Fibroblast of lung (primary cell): ENCODE measurements around the gene HOXC10.

Experiments
- EZH2 ChIP-seq: IDR thresholded peaks from 2 replicates; pipeline ENCODE4 v1.5.1; 2012; ENCODE audit warnings: low read length, control low read depth, mild to moderate bottlenecking; ENCODE audit errors: missing control alignments
- TF ChIP-seq, protein P1 (sequence below), 2 donors: IDR thresholded peaks in 1 of 2; conservative IDR thresholded peaks in 1 of 2; 1 replicate in 1 of 2; 2 replicates in 1 of 2; pipeline ENCODE4 v1.5.1; 2011 to 2012; ENCODE audit warnings: low read length in 2 of 2, control low read depth in 1 of 2, inconsistent platforms in 1 of 2, low read depth in 1 of 2, mild to moderate bottlenecking in 1 of 2

DNA sequence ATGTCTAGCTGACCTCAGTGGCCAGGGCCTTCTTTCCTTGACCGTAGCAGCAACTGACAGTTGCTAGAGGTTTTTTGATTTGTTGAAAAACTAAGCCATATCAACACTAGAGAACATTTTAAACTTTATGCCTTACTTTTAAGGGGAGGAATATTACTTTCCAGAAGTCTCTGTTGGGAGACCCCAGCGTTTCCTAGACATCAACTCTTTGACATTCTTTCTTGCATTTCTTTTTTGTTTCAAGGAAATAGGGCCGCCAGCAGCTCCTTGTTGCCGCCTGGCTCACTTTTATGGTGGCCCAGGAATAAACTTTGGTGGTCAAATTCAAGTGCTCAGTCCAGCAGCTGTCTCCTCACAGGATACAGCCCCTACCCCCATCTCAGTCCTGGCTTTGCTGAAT is 14.5 kb upstream of the HOXC10 start:
- TF ChIP-seq, protein P1, sequence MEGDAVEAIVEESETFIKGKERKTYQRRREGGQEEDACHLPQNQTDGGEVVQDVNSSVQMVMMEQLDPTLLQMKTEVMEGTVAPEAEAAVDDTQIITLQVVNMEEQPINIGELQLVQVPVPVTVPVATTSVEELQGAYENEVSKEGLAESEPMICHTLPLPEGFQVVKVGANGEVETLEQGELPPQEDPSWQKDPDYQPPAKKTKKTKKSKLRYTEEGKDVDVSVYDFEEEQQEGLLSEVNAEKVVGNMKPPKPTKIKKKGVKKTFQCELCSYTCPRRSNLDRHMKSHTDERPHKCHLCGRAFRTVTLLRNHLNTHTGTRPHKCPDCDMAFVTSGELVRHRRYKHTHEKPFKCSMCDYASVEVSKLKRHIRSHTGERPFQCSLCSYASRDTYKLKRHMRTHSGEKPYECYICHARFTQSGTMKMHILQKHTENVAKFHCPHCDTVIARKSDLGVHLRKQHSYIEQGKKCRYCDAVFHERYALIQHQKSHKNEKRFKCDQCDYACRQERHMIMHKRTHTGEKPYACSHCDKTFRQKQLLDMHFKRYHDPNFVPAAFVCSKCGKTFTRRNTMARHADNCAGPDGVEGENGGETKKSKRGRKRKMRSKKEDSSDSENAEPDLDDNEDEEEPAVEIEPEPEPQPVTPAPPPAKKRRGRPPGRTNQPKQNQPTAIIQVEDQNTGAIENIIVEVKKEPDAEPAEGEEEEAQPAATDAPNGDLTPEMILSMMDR (conservative IDR thresholded peaks at IDR 0.05 in 1 of 2, IDR thresholded peaks at IDR 0.05 in 1 of 2; ENCODE audit: low read depth in 1 of 2, low read length in 2 of 2) = no peak
- TF ChIP-seq EZH2 = no peak
